PC-3 (cell line): ENCODE data around the gene UMODL1. TPM values are rescaled to one million over a fixed set of nuclear protein-coding genes. Genes with fewer than 3 reads are reported as not detected.

Experiments
- ATAC-seq: fragments of 200-7000 bp; cut with Tn5 transposase; 2 replicates; pipeline ENCODE4 v1.9.1; 2020; ENCODE audit warnings: mild to moderate bottlenecking, moderate library complexity
- BruUV-seq: library from RNA; stranded (reverse); fragments of 400-500 nt; replicated peaks from 2 replicates; lab custom pipeline; 2021; lab: Mats Ljungman, UMichigan
- CTCF ChIA-PET: fragments of 300-600 bp; sonication (Branson Sonifier 250); formaldehyde crosslinking; loops from one replicate; lab custom pipeline; 2022; ENCODE audit warnings: antibody characterized with exemption; lab: Charles Lee
- POLR2A ChIA-PET: fragments of 300-600 bp; sonication (Branson Sonifier 250); formaldehyde crosslinking; loops from one replicate; lab custom pipeline; 2022; ENCODE audit warnings: antibody characterized with exemption; ENCODE audit not compliant: unreplicated experiment; lab: Charles Lee
- DNase-seq: peaks from one replicate; pipeline ENCODE4 v3.0.0-alpha.2; 2015
- H2AFZ ChIP-seq: fragments of 300-600 bp; sonication (generic); 2 replicates; pipeline ENCODE4 v1.6.0; 2016; ENCODE audit warnings: antibody characterized with exemption, low read length
- H3F3A ChIP-seq: fragments of 300-600 bp; sonication (generic); one replicate; pipeline ENCODE4 v1.6.0; 2017; ENCODE audit warnings: antibody characterized with exemption, low read length, control low read depth, mild to moderate bottlenecking; ENCODE audit not compliant: unreplicated experiment
- H3K27ac ChIP-seq: fragments of 300-600 bp; sonication (generic); 2 replicates; pipeline ENCODE4 v1.5.1; 2016; ENCODE audit warnings: mild to moderate bottlenecking, low read length
- H3K27me3 ChIP-seq: fragments of 300-600 bp; sonication (generic); 2 replicates; pipeline ENCODE4 v1.6.1; 2016; ENCODE audit warnings: low read length, mixed read lengths
- H3K36me3 ChIP-seq: fragments of 300-600 bp; sonication (generic); 2 replicates; pipeline ENCODE4 v1.6.1; 2016; ENCODE audit warnings: low read depth, mixed run types, low read length, mixed read lengths
- H3K4me1 ChIP-seq: fragments of 300-600 bp; sonication (generic); 2 replicates; pipeline ENCODE4 v1.5.1; 2016; ENCODE audit warnings: low read length; ENCODE audit not compliant: insufficient read depth
- H3K4me2 ChIP-seq: fragments of 300-600 bp; sonication (generic); 2 replicates; pipeline ENCODE4 v1.6.0; 2016; ENCODE audit warnings: low read length
- H3K4me3 ChIP-seq: fragments of 300-600 bp; sonication (generic); 2 replicates; pipeline ENCODE4 v1.5.1; 2016; ENCODE audit warnings: mild to moderate bottlenecking, low read length, mixed read lengths
- H3K79me2 ChIP-seq: fragments of 300-600 bp; sonication (generic); 2 replicates; pipeline ENCODE4 v1.6.1; 2017; ENCODE audit warnings: low read length, mixed read lengths
- H3K9ac ChIP-seq: fragments of 300-600 bp; sonication (generic); 2 replicates; pipeline ENCODE4 v1.6.0; 2016; ENCODE audit warnings: mild to moderate bottlenecking, low read length
- H3K9me2 ChIP-seq: fragments of 300-600 bp; sonication (generic); replicated peaks from 2 replicates; pipeline ENCODE4 v1.6.1; 2016; ENCODE audit warnings: mixed run types, low read length, mixed read lengths
- H3K9me3 ChIP-seq: fragments of 300-600 bp; sonication (generic); 2 replicates; pipeline ENCODE4 v1.6.1; 2016; ENCODE audit warnings: low read length, mixed read lengths
- H4K20me1 ChIP-seq: fragments of 300-600 bp; sonication (generic); 2 replicates; pipeline ENCODE4 v1.6.1; 2016; ENCODE audit warnings: low read length, mixed read lengths
- EZH2 ChIP-seq: fragments of 300-600 bp; sonication (generic); IDR thresholded peaks from one replicate; pipeline ENCODE4 v1.6.1; 2017; ENCODE audit warnings: antibody characterized with exemption, mild to moderate bottlenecking, low read length; ENCODE audit not compliant: unreplicated experiment
- EZH2phosphoT487 ChIP-seq: fragments of 300-600 bp; sonication (generic); IDR thresholded peaks from 2 replicates; pipeline ENCODE4 v1.6.1; 2018; ENCODE audit warnings: mild to moderate bottlenecking, antibody characterized with exemption, low read length, borderline replicate concordance
- intact Hi-C: fragments of 100-400 bp; cut with micrococcal nuclease; formaldehyde crosslinking; loops from 2 replicates; pipeline ENCODE4 v1.9.0; 2023
- total RNA-seq: library from RNA; depleted of rRNA; stranded (reverse); fragments of >200 nt; gene quantifications from 2 replicates; pipeline ENCODE4 v1.2.3, GENCODE V29; 2014
- TF ChIP-seq, protein P1 (sequence below): fragments of 300-600 bp; sonication (generic); conservative IDR thresholded peaks from 2 replicates; pipeline ENCODE4 v1.5.1; 2017; ENCODE audit warnings: antibody characterized with exemption, low read depth, mild to moderate bottlenecking, low read length

UMODL1 gene
- total RNA-seq, 1 experiment from 2014 or later, result not detected

- DNase-seq, result no peak
- Histone ChIP-seq H3K9me2 (no peaks in the 10 kb centered on the region; the same call in 1 of the 2 replicates), H3K4me3 (no peak overlapping the region), H3K9ac (no peak overlapping the region), H3K79me2 (no peaks in the 10 kb centered on the region), H3K27ac (no peak overlapping the region), H2AFZ (no peak overlapping the region), H3K9me3 (no peaks in the 10 kb centered on the region), H3K36me3 (no peaks in the 10 kb centered on the region), H3K4me1 (peaks cover 6% of the 10 kb centered on the region; the same call in 1 of the 2 replicates), H3K27me3 (no peaks in the 10 kb centered on the region), H3K4me2 (no peak overlapping the region), H4K20me1 (no peaks in the 10 kb centered on the region), H3F3A (no peaks in the 10 kb centered on the region)
- POLR2A ChIA-PET, result no interaction called here
- intact Hi-C loops, result no loop called here
- no TSS peak for BruUV-seq
- CTCF ChIA-PET, result interaction anchor here (0.5 kb wide), 1 partner anchor 182 kb away, joined by 6 read pairs; no protein-coding TSS in a partner anchor
- TF ChIP-seq EZH2, result no peak
- TF ChIP-seq, protein P1, sequence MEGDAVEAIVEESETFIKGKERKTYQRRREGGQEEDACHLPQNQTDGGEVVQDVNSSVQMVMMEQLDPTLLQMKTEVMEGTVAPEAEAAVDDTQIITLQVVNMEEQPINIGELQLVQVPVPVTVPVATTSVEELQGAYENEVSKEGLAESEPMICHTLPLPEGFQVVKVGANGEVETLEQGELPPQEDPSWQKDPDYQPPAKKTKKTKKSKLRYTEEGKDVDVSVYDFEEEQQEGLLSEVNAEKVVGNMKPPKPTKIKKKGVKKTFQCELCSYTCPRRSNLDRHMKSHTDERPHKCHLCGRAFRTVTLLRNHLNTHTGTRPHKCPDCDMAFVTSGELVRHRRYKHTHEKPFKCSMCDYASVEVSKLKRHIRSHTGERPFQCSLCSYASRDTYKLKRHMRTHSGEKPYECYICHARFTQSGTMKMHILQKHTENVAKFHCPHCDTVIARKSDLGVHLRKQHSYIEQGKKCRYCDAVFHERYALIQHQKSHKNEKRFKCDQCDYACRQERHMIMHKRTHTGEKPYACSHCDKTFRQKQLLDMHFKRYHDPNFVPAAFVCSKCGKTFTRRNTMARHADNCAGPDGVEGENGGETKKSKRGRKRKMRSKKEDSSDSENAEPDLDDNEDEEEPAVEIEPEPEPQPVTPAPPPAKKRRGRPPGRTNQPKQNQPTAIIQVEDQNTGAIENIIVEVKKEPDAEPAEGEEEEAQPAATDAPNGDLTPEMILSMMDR, result no peak
- no peak for TF ChIP-seq EZH2phosphoT487
- no peak for ATAC-seq
These were observed 56.3 kb downstream of the UMODL1 start for GRCh38 chr21:42127164-42128150.

- POLR2A ChIA-PET, result interaction anchor here (0.6 to 0.7 kb wide), 2 partner anchors 155 to 250 kb away, joined by 4 to 15 read pairs; no protein-coding TSS in a partner anchor
These were observed 58.5 kb downstream of the UMODL1 start for GRCh38 chr21:42129300-42130266.

More at GRCh38 chr21:42129300-42130266, 58.5 kb downstream of the UMODL1 start:
- Histone ChIP-seq H3K79me2 (no peaks in the 10 kb centered on the region), H3K4me3 (no peak overlapping the region), H4K20me1 (no peaks in the 10 kb centered on the region), H3K4me2 (no peak overlapping the region), H3K4me1 (peaks cover 6% of the 10 kb centered on the region; the same call in 1 of the 2 replicates), H2AFZ (no peak overlapping the region), H3K27me3 (no peaks in the 10 kb centered on the region), H3K36me3 (no peaks in the 10 kb centered on the region), H3K9me2 (no peaks in the 10 kb centered on the region; the same call in 1 of the 2 replicates), H3K9me3 (no peaks in the 10 kb centered on the region), H3K9ac (no peak overlapping the region), H3K27ac (no peak overlapping the region), H3F3A (no peaks in the 10 kb centered on the region)
- ATAC-seq, result no peak
- BruUV-seq, result no TSS peak
- DNase-seq, result no peak
- TF ChIP-seq, protein P1, result no peak
- no peak for TF ChIP-seq EZH2
- no peak for TF ChIP-seq EZH2phosphoT487
- intact Hi-C loops, result no loop called here
- CTCF ChIA-PET, result no interaction called here
